ENCODE data around the gene PIEZO1.

The PIEZO1 gene

GRCh38 chr16:88715312-88716190, 69.5 kb downstream of the PIEZO1 start:
- no peak for DNase-seq

- no peak for DNase-seq
Measured at GRCh38 chr16:88714420-88715302, 70.4 kb downstream of the PIEZO1 start.

DNA sequence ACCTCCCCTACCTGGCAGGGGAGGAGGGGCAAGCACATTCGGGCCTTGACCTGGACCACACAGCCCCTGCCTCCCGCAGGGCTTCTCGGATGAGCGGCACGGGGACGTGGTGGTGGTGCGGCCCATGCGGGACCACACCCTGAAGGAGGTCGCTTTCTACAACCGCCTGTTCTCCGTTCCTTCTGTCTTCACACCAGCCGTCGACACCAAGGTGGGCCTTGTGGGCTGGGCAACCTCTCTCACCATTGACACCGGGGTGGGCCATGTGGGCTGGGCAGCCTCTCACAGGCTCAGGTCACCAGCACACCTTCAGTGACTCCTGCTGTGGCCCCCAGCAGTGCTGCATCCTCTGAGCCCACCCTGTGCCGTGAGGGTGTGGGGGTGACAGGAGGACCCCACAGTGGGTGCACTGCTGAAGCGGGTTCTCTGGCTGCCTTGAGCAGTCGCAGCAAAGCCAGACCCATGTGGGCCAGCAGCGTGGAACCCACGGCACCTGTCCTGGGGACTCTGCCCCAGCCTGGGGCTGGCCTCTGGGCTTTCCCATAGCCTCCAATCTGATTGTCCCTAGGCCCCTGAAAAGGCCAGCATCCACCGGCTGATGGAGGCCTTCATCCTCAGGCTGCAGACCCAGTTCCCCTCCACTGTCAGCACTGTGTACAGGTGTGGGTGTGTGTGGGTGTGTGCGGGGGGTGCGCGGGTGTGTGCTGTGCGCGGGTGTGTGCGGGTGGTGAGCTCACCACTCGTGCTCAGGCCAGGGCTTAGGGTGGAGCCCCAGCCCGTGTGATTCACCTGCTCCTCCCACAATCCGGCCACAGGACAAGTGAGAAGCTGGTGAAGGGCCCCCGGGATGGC, 71.2 kb downstream of the PIEZO1 start:
- no peak for DNase-seq

- DNase-seq, result no peak
Measured at GRCh38 chr16:88713054-88713453, 72.0 kb downstream of the PIEZO1 start.

- no peak for DNase-seq
Measured at GRCh38 chr16:88712362-88712979, 72.5 kb downstream of the PIEZO1 start.

DNA sequence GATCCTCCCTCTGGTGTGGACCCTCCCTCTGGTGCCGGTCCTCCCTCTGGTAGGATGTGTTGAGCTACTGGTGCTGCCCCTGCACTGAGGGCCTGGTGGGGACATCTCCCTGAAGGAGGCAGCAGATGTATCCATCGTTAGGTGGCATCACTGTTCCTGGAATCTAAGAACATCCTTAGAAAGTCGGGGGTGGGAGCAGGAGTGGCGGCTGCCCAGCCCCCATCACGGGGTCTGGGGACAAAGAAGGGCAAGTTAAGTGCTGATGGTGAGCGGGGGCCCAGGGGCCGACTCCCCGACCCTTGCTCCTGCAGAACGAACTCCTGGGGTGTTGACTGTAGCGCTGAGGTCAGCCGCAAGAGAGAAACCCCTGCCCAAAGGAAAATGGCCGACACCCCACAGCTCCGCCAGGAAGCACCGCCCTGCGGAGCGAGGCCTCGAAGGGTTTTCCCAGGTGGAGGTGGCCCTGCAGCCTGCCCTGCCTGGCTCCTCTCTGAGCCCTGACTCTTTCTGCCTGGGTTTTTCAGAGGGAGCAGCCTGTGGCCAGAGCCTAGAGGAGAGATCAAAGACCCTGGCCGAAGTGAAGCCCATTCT, 73.2 kb downstream of the PIEZO1 start:
- DNase-seq, result no peak

GRCh38 chr16:88710556-88710955, 74.5 kb downstream of the PIEZO1 start:
- peak; percentile 63 for DNase-seq

GRCh38 chr16:88706965-88707826, 77.8 kb downstream of the PIEZO1 start:
- no peak for DNase-seq

DNA sequence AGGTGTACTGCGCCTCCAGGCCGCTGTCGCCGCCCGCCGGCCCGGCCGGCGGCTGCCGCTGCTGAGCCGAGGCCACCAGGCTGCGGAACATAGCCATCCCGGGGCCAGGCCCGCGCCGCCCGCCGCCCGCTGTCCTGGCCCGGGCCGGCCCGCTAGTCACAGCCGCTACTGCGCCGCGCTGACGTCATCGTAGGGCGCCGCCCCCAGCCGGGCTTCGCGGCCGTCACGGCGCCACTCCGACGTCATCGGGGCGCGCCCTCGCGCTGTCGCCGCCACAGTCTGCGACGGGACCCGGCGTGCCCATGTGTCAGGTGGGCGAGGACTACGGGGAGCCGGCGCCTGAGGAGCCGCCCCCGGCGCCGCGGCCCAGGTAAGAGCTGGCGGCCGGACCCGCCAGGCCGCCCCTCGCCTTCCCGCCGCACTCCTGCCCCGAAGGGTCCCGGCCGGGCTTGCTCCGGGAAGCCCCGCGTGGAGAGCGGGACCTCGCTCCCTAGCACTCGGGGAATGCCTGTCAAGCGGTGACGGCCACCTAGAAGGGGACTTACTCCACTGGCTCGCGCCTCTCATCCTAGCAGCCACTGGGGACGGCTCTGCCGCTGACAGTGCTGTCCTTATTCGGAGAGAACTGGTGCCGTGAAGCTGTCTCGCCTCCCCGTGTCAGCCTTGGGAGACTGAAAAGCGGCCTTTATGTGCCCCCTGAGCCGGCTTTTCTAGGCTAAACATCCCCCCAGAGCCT, 78.6 kb downstream of the PIEZO1 start, which contains the start of the genes CTU2 and RNF166:
CTU2 (plus strand) TSS at position 275 of the 736 bp plus-strand sequence; CDS start at position 303, 28 bp downstream.
RNF166 (minus strand) TSS at position 180 of the 736 bp plus-strand sequence; CDS start at position 97, 83 bp downstream.
- peak; percentile 90 for DNase-seq

DNA sequence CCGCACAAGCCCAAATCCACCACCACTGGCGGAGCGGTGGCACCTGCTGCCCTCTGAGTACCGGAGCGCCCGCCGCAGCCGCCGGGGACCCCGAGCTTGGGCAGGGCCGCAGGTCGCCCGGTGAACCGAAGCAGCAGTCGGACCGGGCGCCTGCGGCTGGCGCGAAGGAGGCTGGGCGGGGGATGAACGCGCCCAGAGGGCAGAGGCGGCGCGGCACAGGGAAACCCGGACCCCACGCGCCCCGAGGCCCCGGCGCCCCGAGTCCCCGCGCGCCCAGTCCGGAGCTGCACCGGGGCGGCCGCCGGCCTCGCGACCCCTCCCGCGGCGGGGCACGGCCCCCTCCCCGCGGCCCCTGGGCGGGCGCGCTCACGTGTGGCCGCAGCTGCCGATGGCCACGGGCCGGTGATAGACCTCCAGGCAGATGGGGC, 79.2 kb downstream of the PIEZO1 start:
- DNase-seq, result peak; percentile 45

- peak; percentile 41 for DNase-seq
Measured at GRCh38 chr16:88705076-88705684, 79.8 kb downstream of the PIEZO1 start.

GRCh38 chr16:88703486-88704309, 81.3 kb downstream of the PIEZO1 start:
- no peak for DNase-seq

- DNase-seq, result no peak
Measured at GRCh38 chr16:88702371-88703210, 82.4 kb downstream of the PIEZO1 start.

- no peak for DNase-seq
Measured at GRCh38 chr16:88701581-88702370, 83.2 kb downstream of the PIEZO1 start.

- no peak for DNase-seq
Measured at GRCh38 chr16:88700636-88701482, 84.2 kb downstream of the PIEZO1 start.

DNA sequence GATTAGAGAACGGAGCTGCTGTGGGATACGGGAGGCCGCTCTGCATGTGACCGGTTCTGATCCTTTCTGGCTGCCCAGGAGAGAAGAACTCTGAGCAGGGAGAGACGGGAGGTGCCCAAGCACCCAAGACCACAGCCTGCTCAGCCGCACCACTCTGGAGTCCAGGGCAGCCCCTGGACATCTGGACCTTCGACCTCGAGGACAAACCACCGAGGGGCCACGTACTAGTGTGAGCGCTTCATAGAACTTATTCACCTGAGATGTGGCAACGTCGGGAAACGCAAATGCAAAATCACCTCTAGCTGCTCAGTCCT, 84.7 kb downstream of the PIEZO1 start:
- DNase-seq, result no peak
